Heart right ventricle (tissue), 16 donors: ENCODE measurements around the gene OXCT1. TPM values are rescaled to one million over a fixed set of nuclear protein-coding genes. Genes with fewer than 3 reads are reported as not detected.

Source experiments
- ATAC-seq, 8 donors: fragments of 200-7000 bp; cut with Tn5 transposase; one replicate each; pipeline ENCODE4 v1.9.1; 2020; ENCODE audit warnings: mild to moderate bottlenecking in 8 of 8, moderate library complexity in 8 of 8, moderate number of reproducible peaks in 1 of 8
- DNase-seq, 2 donors: peaks; one replicate each; pipeline ENCODE4 v3.0.0-alpha.2; 2020
- H3K27ac ChIP-seq, 10 donors: fragments of 200-600 bp; sonication (generic) in 2 of 10; one replicate each; pipeline versions ENCODE4 v1.5.0 to v1.8.0; 2020 to 2022; ENCODE audit warnings: mild to moderate bottlenecking in 3 of 10
- H3K27me3 ChIP-seq, 7 donors: fragments of 200-600 bp; one replicate each; pipeline ENCODE4 v1.8.0; 2021 to 2022; ENCODE audit warnings: mild to moderate bottlenecking in 2 of 7
- H3K36me3 ChIP-seq, 9 donors: fragments of 200-600 bp; sonication (generic) in 1 of 9; one replicate each; pipeline versions ENCODE4 v1.5.0 to v1.8.0; 2020 to 2022; ENCODE audit warnings: mild to moderate bottlenecking in 2 of 9
- H3K4me1 ChIP-seq, 9 donors: fragments of 200-600 bp; sonication (generic) in 1 of 9; one replicate each; pipeline versions ENCODE4 v1.5.0 to v1.8.0; 2020 to 2022; ENCODE audit warnings: mild to moderate bottlenecking in 4 of 9
- H3K4me3 ChIP-seq, 10 donors: fragments of 200-600 bp; sonication (generic) in 2 of 10; one replicate each; pipeline versions ENCODE4 v1.5.0 to v1.8.0; 2020 to 2022; ENCODE audit warnings: mild to moderate bottlenecking in 7 of 10, moderate library complexity in 2 of 10
- H3K9me3 ChIP-seq, 11 donors: fragments of 200-600 bp in 10 of 11; sonication (generic) in 2 of 11; one replicate each; pipeline versions ENCODE4 v1.5.0 to v1.8.0; 2013 to 2022; ENCODE audit warnings: mild to moderate bottlenecking in 2 of 11, control low read depth in 1 of 11, moderate library complexity in 1 of 11
- CTCF ChIP-seq, 9 donors: fragments of 200-600 bp; sonication (generic) in 2 of 9; IDR thresholded peaks; one replicate each; pipeline versions ENCODE4 v1.5.0 to v1.8.0; 2021 to 2022; ENCODE audit warnings: antibody characterized with exemption in 9 of 9, mild to moderate bottlenecking in 5 of 9, moderate library complexity in 1 of 9
- WGBS, 2 donors: extraction: QIAGEN DNeasy Blood & Tissue Kit; methylation state at CpG; one replicate each; pipeline ENCODE4 v1.1.7; 2013; ENCODE audit warnings: inconsistent platforms in 1 of 2; 5-methylcytosine and 5-hydroxymethylcytosine counted together
- intact Hi-C, 10 donors: fragments of 100-400 bp; cut with DNase I; formaldehyde crosslinking; loops; one replicate each; pipeline versions ENCODE4 v1.11.1 to v1.14.2; 2022
- long read RNA-seq, 3 donors: library from polyadenylated mRNA; unstranded; transcript quantifications; one replicate each; pipeline ENCODE4 v2.0.0, GENCODE V29; 2020 to 2021
- polyA plus RNA-seq, 2 donors: library from polyadenylated mRNA; stranded (reverse); fragments of 200-250 nt; gene quantifications; one replicate each; pipeline ENCODE4 v1.2.3, GENCODE V29; 2013
- total RNA-seq, 10 donors: library from RNA; stranded (reverse); fragmentation: NEBNext Ultra II Directional in 3 of 10; extraction: Animal tissue kit (Norgen Biotek cat#: 25700) in 3 of 10; gene quantifications; one replicate each; pipeline versions ENCODE4 v1.2.1 to v1.2.4, GENCODE V29; 2021 to 2023
- donor health status: Arrhythmogenic right ventricular cardiomyopathy.
- donor health status: ischemic (EF 13 %, LVEDD 7.1; RV severe dilation, severe dysfunction).
- donor health status: healthy with polysubstance abuse.
- donor health status: DM: no; HTN: yes; CAD: no.
- donor health status: DM: no; HTN: no; CAD: no.
- donor health status: ischemic (EF 25% LVEDD 6.9; RV normal size, moderate dysfunction).
- donor health status: ischemic (EF 25% LVEDD 5.7; RV mildly dilated, moderate dysfunction).
- donor health status: healthy.
- donor health status: DM: yes; HTN: yes; CAD: no.
- donor health status: Ischemic cardiomyopathy.
- donor health status: ischemic (EF 35%, LVEDD 5.7; RV mildly dilated, moderate dysfunction).
- donor health status: nonischemic (EF 11% LVEDD 7.7; RV severe dilation, severe dysfunction).
- donor health status: DM: yes; HTN: yes; CAD: no.
- donor health status: PGD.
- donor health status: ischemic (EF 29% LVEDD 5.4; RV normal size, mild dysfunction).
- donor health status: nonischemic (EF 23%, LVEDD 6.1; RV moderate dilation, normal function).

OXCT1 gene
- total RNA-seq: 100 to 1,000 TPM in 9 of 10 donors, 10 to 100 TPM in 1; 93.2 to 340 (median 261) TPM
- 100 to 1,000 TPM in 1 of 2 donors, 10 to 100 TPM in 1; 22.2 to 102 TPM for polyA plus RNA-seq
- long read RNA-seq, donor 1, transcript OXCT1-201 (17 exons, 3,388 nt): major isoform, 309 of 376 reads
- long read RNA-seq, donor 1, partial matches to known transcripts: 24 of 376 reads
- long read RNA-seq, donor 1, other reads (novel, unspliced or antisense): 43 of 376 reads
- long read RNA-seq, donor 2, transcript OXCT1-201 (17 exons, 3,388 nt): major isoform, 785 of 941 reads
- long read RNA-seq, donor 2, partial matches to known transcripts: 51 of 941 reads
- long read RNA-seq, donor 2, other reads (novel, unspliced or antisense): 104 of 941 reads
- long read RNA-seq, donor 3, transcript OXCT1-201 (17 exons, 3,388 nt): major isoform, 528 of 603 reads
- long read RNA-seq, donor 3, partial matches to known transcripts: 33 of 603 reads
- long read RNA-seq, donor 3, other reads (novel, unspliced or antisense): 41 of 603 reads

- Histone ChIP-seq H3K27me3 (no peaks in the 10 kb centered on the region), H3K4me1 (peaks cover 0 to 37% (median 23%) of the 10 kb centered on the region in 9 donors), H3K9me3 (no peaks in the 10 kb centered on the region), H3K4me3 (peak within 1 kb of the TSS; percentile 48 to 85 (median 77)), H3K27ac (peak within 1 kb of the TSS; percentile 79 to 95 (median 92)), H3K36me3 (peaks cover 0 to 6% (median 0%) of the 10 kb centered on the region in 9 donors)
- 0 to 1% methylated on average over 82 of the region's 82 CpGs for WGBS, 2 donors
- TF ChIP-seq CTCF (IDR thresholded peaks at IDR 0.05): no peak
- peak; percentile 75 to 83 for DNase-seq
- peak; percentile 80 to 90 (median 85) for ATAC-seq
- intact Hi-C loops: loop anchor here in 8 of 10 donors (1.0 to 10.0 kb wide), 7 partner anchors 32 to 1015 kb away; partner anchors contain the start of genes RIMOC1 (in 3 of the 8) and FBXO4 (in 1 of the 8)
These were observed at the start of gene OXCT1 for GRCh38 chr5:41869724-41870626. OXCT1 (minus strand) TSS chr5:41870425; CDS start chr5:41870358, 67 bp downstream.

- no peak overlapping the region for H3K27ac ChIP-seq
- peaks cover 0 to 14% (median 0%) of the 10 kb centered on the region in 9 donors for H3K4me1 ChIP-seq
- no peaks in the 10 kb centered on the region for H3K9me3 ChIP-seq
- DNase-seq (no peak), ATAC-seq (no peak)
- no peak overlapping the region for H3K4me3 ChIP-seq
- H3K27me3 ChIP-seq: no peaks in the 10 kb centered on the region
- 77 to 79% methylated on average over 2 of the region's 2 CpGs for WGBS, 2 donors
- H3K36me3 ChIP-seq: peaks cover 0 to 96% (median 53%) of the 10 kb centered on the region in 9 donors
- TF ChIP-seq CTCF (IDR thresholded peaks at IDR 0.05): no peak
- intact Hi-C loops: loop anchor here in 2 of 10 donors (5.0 to 10.0 kb wide), 2 partner anchors 53 to 61 kb away; no protein-coding TSS in a partner anchor
These were observed 47.9 kb upstream of the OXCT1 start for GRCh38 chr5:41918105-41918504.

- intact Hi-C loops: loop anchor here in 4 of 10 donors (5.0 to 10.0 kb wide), 3 partner anchors 36 to 1216 kb away; partner anchors contain the start of genes OXCT1 (in 2 of the 4) and ZNF131 (in 1 of the 4)
- 78 to 79% methylated on average over 4 of the region's 4 CpGs for whole genome bisulfite sequencing, 2 donors
These were observed 38.3 kb upstream of the OXCT1 start for GRCh38 chr5:41908374-41909079.

More at GRCh38 chr5:41908374-41909079, 38.3 kb upstream of the OXCT1 start:
- H3K27me3 ChIP-seq: no peaks in the 10 kb centered on the region
- no peaks in the 10 kb centered on the region for H3K9me3 ChIP-seq
- H3K4me3 ChIP-seq: no peak overlapping the region
- H3K27ac ChIP-seq: peak overlapping the region; percentile 9 to 89 (median 77)
- H3K4me1 ChIP-seq: peaks cover 0 to 65% (median 37%) of the 10 kb centered on the region in 9 donors
- no peak for DNase-seq
- peak in 3 of 8 donors; percentile 23 to 53 (median 36) for ATAC-seq
- peaks cover 0 to 76% (median 34%) of the 10 kb centered on the region in 9 donors for H3K36me3 ChIP-seq
- TF ChIP-seq CTCF (IDR thresholded peaks at IDR 0.05): no peak
